HCT116 (cell line): Measurements from ENCODE around the gene HLA-E. TPM values are rescaled to one million over a fixed set of nuclear protein-coding genes. Genes with fewer than 3 reads are reported as not detected.
"Not testable (repeated sequence)": the region's sequence is repeated elsewhere in the genome, so short reads cannot be mapped to it uniquely, and the experiment has no call there.

Experiments
- ATAC-seq: fragments of 200-7000 bp; cut with Tn5 transposase; 2 replicates; pipeline ENCODE4 v1.9.1; 2020; ENCODE audit warnings: mild to moderate bottlenecking, moderate library complexity
- BruUV-seq: library from RNA; stranded (reverse); fragments of 400-500 nt; replicated peaks from 2 replicates; lab custom pipeline; 2021; lab: Mats Ljungman, UMichigan
- CTCF ChIA-PET: fragments of 300-600 bp; sonication (Branson Sonifier 250); formaldehyde crosslinking; loops from one replicate; lab custom pipeline; 2021; ENCODE audit warnings: antibody characterized with exemption; lab: Charles Lee
- POLR2A ChIA-PET: fragments of 300-600, 350-600 bp; sonication (Branson Sonifier 250); formaldehyde crosslinking; loops from one replicate; lab custom pipeline; 2021; ENCODE audit warnings: antibody characterized with exemption; lab: Charles Lee
- RAD21 ChIA-PET, 2 experiments: fragments of 300-600 bp; sonication (Branson Sonifier 250); formaldehyde crosslinking; loops; one replicate each; lab custom pipeline; 2023; ENCODE audit warnings: low total read pairs in 2 of 2; ENCODE audit not compliant: uncharacterized antibody in 2 of 2, unreplicated experiment in 2 of 2, low non-redundant PET in 1 of 2; lab: Charles Lee
- DNase-seq: peaks from one replicate; pipeline ENCODE4 v3.0.0-alpha.2; 2010; ENCODE audit warnings: low read depth, low spot score
- H2AFZ ChIP-seq: fragments of 200-600 bp; shearing (Covaris generic), sonication (generic); 2 replicates; pipeline ENCODE4 v1.6.1; 2017; ENCODE audit warnings: low read depth, mixed run types, mixed read lengths, antibody characterized with exemption, low read length; ENCODE audit not compliant: poor library complexity, severe bottlenecking
- H3K27ac ChIP-seq: 2 replicates; pipeline ENCODE4 v1.5.1; 2012; ENCODE audit warnings: low read depth, low read length
- H3K27me3 ChIP-seq: fragments of 200-600 bp; sonication (generic); 2 replicates; pipeline ENCODE4 v1.6.1; 2016; ENCODE audit warnings: mixed run types, low read length, mixed read lengths; ENCODE audit not compliant: insufficient read depth
- H3K36me3 ChIP-seq, 2 experiments: fragments of 200-500 bp in 1 of 2; fragments of 200-600 bp in 1 of 2; sonication (Bioruptor generic) in 1 of 2; sonication (generic) in 1 of 2; 2 replicates each; pipeline versions ENCODE4 v1.5.1 to v1.6.1; 2014 to 2016; ENCODE audit warnings: low read length in 2 of 2, inconsistent platforms in 1 of 2, mixed read lengths in 1 of 2, mixed run types in 1 of 2; ENCODE audit not compliant: insufficient read depth in 2 of 2, control insufficient read depth in 1 of 2
- H3K4me1 ChIP-seq, 2 experiments: fragments of 200-600 bp in 1 of 2; sonication (generic) in 1 of 2; 2 replicates each; pipeline versions ENCODE4 v1.5.1 to v1.6.1; 2012 to 2017; ENCODE audit warnings: low read length in 2 of 2, inconsistent platforms in 1 of 2, mild to moderate bottlenecking in 1 of 2, mixed read lengths in 1 of 2, mixed run types in 1 of 2, moderate library complexity in 1 of 2; ENCODE audit not compliant: insufficient read depth in 2 of 2, control insufficient read depth in 1 of 2
- H3K4me2 ChIP-seq: fragments of 200-600 bp; sonication (generic); 2 replicates; pipeline ENCODE4 v1.6.1; 2017; ENCODE audit warnings: mixed run types, low read length, mixed read lengths
- H3K4me3 ChIP-seq, 2 experiments: fragments of 200-600 bp in 1 of 2; sonication (generic) in 1 of 2; replicated peaks in 1 of 2; 2 replicates each; pipeline ENCODE4 v1.5.1; 2011 to 2016; ENCODE audit warnings: low read length in 2 of 2, control low read depth in 1 of 2, low read depth in 1 of 2, mild to moderate bottlenecking in 1 of 2, mixed read lengths in 1 of 2, mixed run types in 1 of 2
- H3K79me2 ChIP-seq: fragments of 200-600 bp; sonication (generic); 2 replicates; pipeline ENCODE4 v1.6.1; 2017; ENCODE audit warnings: mild to moderate bottlenecking, mixed run types, low read length, moderate library complexity, mixed read lengths; ENCODE audit not compliant: insufficient read depth
- H3K9ac ChIP-seq: fragments of 200-600 bp; sonication (generic); 2 replicates; pipeline ENCODE4 v1.6.1; 2016; ENCODE audit warnings: low read length, mixed read lengths
- H3K9me2 ChIP-seq: fragments of 200-600 bp; sonication (generic), shearing (Covaris generic); 2 replicates; pipeline ENCODE4 v1.6.1; 2017; ENCODE audit warnings: mixed run types, mild to moderate bottlenecking, moderate library complexity; ENCODE audit not compliant: insufficient read depth
- H3K9me3 ChIP-seq, 2 experiments: fragments of 200-500 bp in 1 of 2; fragments of 200-600 bp in 1 of 2; sonication (Bioruptor generic) in 1 of 2; sonication (generic) in 1 of 2; 2 replicates each; pipeline ENCODE4 v1.6.1; 2014 to 2017; ENCODE audit warnings: low read length in 2 of 2, mixed read lengths in 2 of 2, inconsistent platforms in 1 of 2, low read depth in 1 of 2, mild to moderate bottlenecking in 1 of 2, mixed run types in 1 of 2, moderate library complexity in 1 of 2; ENCODE audit not compliant: control insufficient read depth in 1 of 2, insufficient read depth in 1 of 2
- H4K20me1 ChIP-seq: fragments of 200-600 bp; sonication (generic), shearing (Covaris generic); 2 replicates; pipeline ENCODE4 v1.6.1; 2017; ENCODE audit warnings: mixed run types, mild to moderate bottlenecking, moderate library complexity; ENCODE audit not compliant: insufficient read depth
- POLR2A ChIP-seq: IDR thresholded peaks from 2 replicates; pipeline ENCODE4 v1.7.0; 2011; ENCODE audit warnings: borderline replicate concordance; ENCODE audit not compliant: insufficient read depth, insufficient read length; ENCODE audit errors: extremely low read depth
- intact Hi-C: fragments of 100-400 bp; cut with micrococcal nuclease; formaldehyde crosslinking; loops from 2 replicates; pipeline ENCODE4 v1.10.0; 2022
- total RNA-seq: library from RNA; stranded (reverse); gene quantifications from one replicate; pipeline ENCODE4 v1.2.1, GENCODE V29; 2021; ENCODE audit not compliant: unreplicated experiment

The HLA-E gene
- total RNA-seq, 1 experiment from 2014 or later: 108 TPM

- ATAC-seq, H3K4me3 ChIP-seq, intact Hi-C loops, H4K20me1 ChIP-seq, RAD21 ChIA-PET, H3K79me2 ChIP-seq, CTCF ChIA-PET, H3K27ac ChIP-seq, H2AFZ ChIP-seq, H3K36me3 ChIP-seq, H3K4me2 ChIP-seq, H3K9me2 ChIP-seq, BruUV-seq, POLR2A ChIA-PET, DNase-seq, H3K27me3 ChIP-seq, H3K9me3 ChIP-seq, H3K9ac ChIP-seq: not testable (repeated sequence)
- H3K4me1 ChIP-seq: peaks cover 11 to 25% of the 10 kb centered on the region in 2 experiments; a peak in 3 of 4 replicates
Measured at GRCh38 chr6:30517767-30518504, 28.6 kb downstream of the HLA-E start.

- ATAC-seq, intact Hi-C loops, POLR2A ChIA-PET, H3K4me3 ChIP-seq, H3K9ac ChIP-seq, H3K27me3 ChIP-seq, H2AFZ ChIP-seq, H3K36me3 ChIP-seq, H3K79me2 ChIP-seq, DNase-seq, H4K20me1 ChIP-seq, CTCF ChIA-PET, RAD21 ChIA-PET, H3K27ac ChIP-seq, H3K9me2 ChIP-seq, H3K4me2 ChIP-seq, BruUV-seq, H3K9me3 ChIP-seq: not testable (repeated sequence)
- H3K4me1 ChIP-seq: peaks cover 11 to 25% of the 10 kb centered on the region in 2 experiments; a peak in 3 of 4 replicates
- TF ChIP-seq POLR2A: peak; percentile 40
Measured at GRCh38 chr6:30518505-30519145, 29.3 kb downstream of the HLA-E start.
